GM19239 (cell line): ENCODE data around the gene UGP2.
"Not testable (repeated sequence)": the region's sequence is repeated elsewhere in the genome, so short reads cannot be mapped to it uniquely, and the experiment has no call there.

ENCODE experiments used
- DNase-seq: peaks from one replicate; pipeline ENCODE4 v3.0.0; 2011; ENCODE audit warnings: low spot score; ENCODE audit not compliant: insufficient read length
- FAIRE-seq: peaks from 2 replicates; lab custom pipeline; 2011; peaks lifted over from hg19 to GRCh38; lab: Jason Lieb, UNC

The UGP2 gene

GRCh38 chr2:63837036-63837594 is 4.6 kb upstream of the UGP2 start:
- DNase-seq (no peak), FAIRE-seq (no peak)

DNA sequence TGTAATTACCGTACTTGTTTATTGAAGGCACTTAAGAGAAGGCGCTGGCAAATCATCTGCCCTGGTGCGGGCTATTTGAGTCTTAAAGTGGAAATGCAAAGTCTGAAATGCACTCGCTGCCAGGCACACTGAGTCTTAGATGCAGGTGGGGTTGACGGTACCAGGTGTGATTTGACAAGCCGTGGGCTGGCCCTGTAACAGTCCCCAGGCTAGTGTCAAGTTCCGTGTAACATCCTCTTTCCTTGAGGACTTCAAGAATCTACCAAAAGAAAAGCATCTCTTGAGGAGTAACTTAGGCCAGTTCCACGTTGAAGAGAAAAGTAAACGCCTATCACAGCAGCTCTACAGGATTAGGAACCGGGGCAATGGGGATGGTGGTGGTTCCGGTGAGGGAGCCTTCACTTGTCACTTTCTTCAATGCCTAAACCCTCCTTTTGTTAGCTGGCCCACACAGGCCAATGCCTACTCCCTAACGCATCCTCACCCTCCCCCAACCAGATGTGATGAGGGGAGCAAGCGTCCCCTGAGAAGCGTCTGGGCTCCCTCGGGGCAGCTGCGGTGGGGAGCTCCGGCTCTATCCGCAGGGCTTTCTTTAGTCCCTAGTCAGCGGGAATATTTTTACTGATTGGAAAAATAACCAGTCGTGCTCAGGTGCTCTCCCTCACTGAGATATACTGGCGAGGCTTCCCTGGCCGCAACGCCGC is 1.5 kb upstream of the UGP2 start:
- no peak for DNase-seq
- FAIRE-seq: no peak

DNA sequence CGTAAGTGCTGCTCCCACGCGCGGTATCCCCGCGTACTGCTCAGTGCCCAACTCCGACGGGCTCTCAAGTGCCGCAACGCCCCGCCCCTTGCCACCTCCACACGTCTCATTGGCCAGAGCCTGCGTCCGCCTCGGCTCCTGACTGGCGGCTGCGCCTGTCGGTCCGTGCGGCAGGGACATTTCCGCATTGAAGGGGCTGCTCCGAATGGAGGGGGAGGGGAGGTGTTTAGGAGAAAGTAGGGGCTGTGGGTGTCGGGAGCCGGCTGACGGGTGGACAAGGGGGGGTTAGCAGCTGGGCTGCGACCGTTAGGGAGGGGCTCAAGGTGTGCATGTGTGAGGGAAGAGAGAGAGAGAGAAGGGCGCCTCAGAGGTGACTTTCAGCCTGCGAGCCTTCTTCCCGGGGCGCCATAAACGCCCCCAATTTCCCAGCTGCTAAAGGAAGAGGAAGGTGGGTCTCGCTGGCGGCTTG is 877 bp upstream of the UGP2 start:
- peak; percentile 86 for FAIRE-seq

GRCh38 chr2:63842149-63843061 is 709 bp downstream of the UGP2 start:
- no peak for DNase-seq
- FAIRE-seq: peak; percentile 71

More for the DNA sequence above, 877 bp upstream of the UGP2 start:
- peak; percentile 66 for DNase-seq

DNA sequence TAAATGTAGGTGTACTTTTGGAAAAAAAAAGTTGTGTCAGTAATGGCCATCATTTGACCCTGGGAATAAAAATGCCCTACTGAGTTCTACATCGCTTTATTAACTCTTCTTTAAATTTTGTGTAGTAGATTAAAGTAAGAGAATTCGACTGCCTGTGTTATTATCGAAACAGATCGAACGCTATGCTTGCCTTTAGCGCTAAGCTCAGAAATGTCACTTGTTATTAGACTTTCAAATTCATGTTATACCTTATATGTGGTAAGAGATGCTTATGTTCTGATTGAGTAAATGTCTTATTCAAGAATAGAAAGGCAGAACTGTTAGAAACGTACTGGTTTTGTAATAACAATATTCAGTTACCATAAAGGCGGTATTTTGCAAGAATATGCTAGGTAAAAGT is 1.4 kb downstream of the UGP2 start:
- DNase-seq (no peak), FAIRE-seq (no peak)

DNA sequence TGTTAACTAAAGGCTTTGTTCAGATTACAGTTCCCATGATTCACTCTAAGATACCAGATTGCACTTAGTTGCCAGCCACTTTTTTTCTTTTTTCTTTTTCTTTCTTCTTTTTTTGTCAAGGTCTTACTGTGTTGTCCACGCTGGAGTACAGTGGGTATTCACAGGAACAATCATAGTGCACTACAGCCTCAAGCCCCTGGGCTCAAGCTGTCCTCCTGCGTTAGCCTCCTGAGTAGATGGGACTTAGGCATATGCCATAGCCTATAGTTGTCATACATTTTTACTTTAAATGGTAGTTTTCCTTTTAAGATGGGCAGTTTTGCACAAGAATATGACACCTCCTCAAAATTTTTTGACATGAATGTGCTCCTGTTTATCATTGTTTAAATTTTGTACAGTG is 2.1 kb downstream of the UGP2 start:
- DNase-seq: no peak
- no peak for FAIRE-seq

GRCh38 chr2:63844616-63845015 is 2.9 kb downstream of the UGP2 start:
- DNase-seq (no peak), FAIRE-seq (no peak)

GRCh38 chr2:63845866-63846265 is 4.2 kb downstream of the UGP2 start:
- no peak for FAIRE-seq

GRCh38 chr2:63846487-63846886 is 4.8 kb downstream of the UGP2 start:
- FAIRE-seq (no peak), DNase-seq (no peak)

More at GRCh38 chr2:63845866-63846265, 4.2 kb downstream of the UGP2 start:
- no peak for DNase-seq

DNA sequence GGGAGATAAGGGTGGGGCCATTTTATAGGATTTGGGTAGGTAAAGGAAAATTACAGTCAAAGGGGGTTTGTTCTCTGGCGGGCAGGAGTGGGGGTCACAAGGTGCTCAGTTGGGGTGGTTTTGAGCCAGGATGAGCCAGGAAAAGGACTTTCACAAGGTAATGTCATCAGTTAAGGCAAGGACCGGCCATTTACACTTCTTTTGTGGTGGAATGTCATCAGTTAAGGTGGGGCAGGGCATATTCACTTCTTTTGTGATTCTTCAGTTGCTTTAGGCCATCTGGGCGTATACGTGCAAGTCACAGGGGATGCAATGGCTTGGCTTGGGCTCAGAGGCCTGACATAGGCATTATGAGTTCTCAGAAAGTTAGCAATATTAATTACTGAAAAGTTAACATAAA is 5.9 kb downstream of the UGP2 start:
- DNase-seq, FAIRE-seq: not testable (repeated sequence)

GRCh38 chr2:63849381-63850203 is 7.9 kb downstream of the UGP2 start:
- FAIRE-seq (no peak), DNase-seq (no peak)

DNA sequence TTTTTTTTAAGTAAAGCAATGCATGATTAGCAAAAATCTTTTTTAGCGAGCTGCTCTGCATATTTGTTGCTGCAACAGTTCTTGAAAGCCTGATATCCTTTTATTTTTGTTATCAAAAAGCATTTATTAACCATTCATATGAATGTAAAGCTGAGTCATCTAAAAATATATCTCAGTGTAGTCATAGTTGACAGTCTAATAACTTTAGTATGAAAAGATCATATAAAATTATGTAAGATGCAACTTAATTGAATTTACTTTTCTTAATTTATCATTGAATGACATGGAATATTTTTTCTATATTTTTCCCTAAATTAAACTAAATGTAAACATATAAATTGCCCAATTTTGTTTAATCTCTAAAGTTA is 8.5 kb downstream of the UGP2 start:
- DNase-seq (no peak), FAIRE-seq (no peak)

DNA sequence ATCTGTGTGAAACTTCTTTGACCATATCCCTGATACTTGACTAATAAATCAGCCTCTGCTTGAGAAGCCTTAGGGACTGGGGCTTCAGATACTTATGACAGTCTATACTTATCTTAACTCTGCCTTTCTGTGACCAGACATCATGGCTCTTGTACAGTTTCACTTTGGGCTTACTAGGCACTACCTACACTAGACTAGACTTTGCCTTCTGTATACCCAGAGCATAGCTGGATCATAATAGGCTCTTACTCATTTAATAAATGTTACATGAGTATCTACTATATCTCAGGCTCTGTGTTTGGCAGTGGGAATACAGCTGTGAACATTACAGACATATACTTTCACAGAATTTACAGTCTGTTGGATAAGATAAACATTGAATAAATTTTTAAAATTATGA is 9.0 kb downstream of the UGP2 start:
- DNase-seq (no peak), FAIRE-seq (no peak)

DNA sequence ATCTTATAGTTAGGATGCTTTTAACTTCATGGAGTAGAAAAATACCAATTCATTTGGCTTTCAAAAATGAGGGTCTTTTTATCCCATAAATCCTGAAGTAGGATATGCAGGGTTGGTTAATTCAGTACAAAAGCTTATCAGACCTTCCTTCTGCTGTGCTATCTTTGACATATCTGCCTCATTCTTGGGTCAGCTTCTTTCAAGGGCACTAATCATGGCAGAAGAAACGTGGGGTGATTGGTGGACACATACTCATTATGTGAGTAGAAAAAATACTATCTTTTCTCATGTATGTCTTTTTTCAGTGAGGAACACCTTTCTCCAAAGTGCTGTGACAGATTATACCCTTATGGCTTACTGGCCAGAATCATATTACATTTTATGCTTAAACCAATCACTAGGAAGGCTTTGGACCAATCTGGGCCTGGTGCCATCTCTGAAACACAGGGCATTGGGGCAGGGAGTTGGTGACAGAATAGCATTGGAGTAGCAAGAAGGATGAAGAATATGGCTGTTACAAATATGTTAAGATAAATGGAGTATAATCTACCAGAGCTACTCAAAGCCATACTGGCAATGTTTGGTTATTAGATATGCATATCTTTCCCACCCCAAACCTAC is 10.1 kb downstream of the UGP2 start:
- FAIRE-seq: peak; percentile 77
- no peak for DNase-seq

DNA sequence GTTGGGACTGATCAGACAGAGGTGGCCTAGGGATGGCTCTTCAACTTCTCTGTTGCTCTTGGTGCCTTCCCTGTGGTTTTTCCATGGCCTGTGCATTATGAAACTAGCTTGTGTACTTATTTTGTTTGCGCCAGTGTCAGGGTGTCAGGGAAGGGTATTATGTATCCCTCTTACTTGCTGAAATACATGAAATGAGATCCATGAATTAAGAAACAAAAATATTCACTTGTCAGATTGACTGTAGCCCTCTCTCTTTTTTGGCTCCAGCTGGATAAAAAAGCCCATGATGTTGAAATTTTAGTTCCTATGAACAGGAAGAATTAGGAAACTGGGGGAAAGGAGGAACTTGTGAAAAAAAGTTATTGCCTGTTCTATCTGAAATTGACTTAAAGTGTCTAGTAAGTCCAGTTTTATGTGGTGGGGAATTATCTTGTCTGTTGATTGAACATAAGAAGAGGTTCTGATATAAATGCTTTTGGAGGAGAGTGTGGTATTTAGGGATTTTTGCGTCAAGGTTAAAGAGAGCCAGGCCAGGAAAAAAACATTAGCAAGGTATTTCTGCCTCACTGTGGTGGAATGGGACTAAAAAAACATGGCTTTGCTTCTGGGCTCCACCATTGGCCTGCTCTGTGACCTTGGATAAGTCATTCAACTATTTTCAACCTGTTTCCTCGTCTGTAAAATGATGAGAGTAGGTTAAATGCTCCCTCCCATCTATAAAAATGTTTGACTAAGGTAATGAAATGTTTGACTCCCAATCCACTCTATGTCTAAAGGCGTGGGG is 12.0 kb downstream of the UGP2 start:
- no peak for FAIRE-seq

DNA sequence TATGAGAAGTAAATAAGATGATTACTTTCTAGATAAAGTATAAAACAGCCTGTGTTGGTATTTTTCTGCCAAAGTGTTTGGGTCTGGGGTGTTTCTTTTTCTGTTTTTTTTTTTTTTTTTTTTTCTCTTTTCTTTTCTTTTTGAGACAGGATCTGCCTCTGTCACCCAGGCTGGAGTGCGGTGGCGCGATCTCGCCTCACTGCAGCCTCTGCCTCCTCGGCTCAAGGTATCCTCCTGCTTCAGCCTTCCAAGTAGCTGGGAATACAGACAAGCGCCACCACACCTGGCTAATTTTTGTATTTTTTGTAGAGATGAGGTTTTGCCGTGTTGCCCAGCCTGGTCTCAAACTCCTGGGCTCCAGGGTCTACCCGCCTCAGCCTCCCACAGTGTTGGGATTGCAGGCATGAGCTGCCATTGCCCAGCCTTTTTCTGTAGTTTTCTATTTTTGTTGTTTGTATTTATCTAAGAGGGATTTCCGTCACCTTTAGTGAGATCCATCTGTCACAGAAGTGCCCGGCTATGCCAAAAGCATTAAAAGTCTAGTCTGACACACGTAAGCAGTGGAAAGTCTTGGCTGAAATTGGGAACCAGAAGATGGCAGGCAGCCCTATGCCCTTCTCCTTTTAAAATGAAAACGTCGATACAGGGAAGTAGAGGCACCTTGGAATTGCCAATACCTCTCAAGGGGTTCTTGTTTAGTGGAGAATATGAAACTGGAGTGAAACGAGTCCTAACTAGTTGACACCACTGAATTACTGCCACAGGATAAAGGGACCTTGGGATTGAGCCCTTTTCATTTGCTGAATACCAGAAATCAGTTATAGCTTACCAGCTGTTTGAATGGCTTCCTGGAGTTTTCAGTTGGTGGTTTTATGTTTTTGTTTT is 14.0 kb downstream of the UGP2 start:
- DNase-seq: no peak
- FAIRE-seq: peak; percentile 31

More for the DNA sequence above, 12.0 kb downstream of the UGP2 start:
- DNase-seq: no peak

- no peak for FAIRE-seq
- no peak for DNase-seq
These were observed 14.6 kb downstream of the UGP2 start for GRCh38 chr2:63856303-63856603.

DNA sequence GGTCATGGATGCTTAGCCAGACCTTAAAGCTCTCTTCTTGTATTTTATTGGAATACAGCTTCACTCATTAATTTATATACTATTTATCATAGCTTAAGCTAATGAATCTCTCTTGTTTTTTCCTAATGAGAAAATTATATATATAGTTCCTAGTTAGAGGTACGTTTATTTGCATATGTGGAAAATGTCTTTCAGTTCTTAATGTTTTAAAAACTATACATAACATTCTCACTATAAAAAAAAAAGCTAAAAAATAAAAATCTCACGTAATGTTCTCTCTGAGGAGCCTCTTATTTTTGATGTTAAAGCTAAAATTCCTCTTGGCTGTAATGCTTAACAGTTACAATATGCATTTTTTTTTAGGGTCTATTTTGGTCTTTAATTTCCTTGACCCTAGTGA is 16.6 kb downstream of the UGP2 start:
- FAIRE-seq (no peak), DNase-seq (no peak)
